HCT116 (cell line): ENCODE results near the gene WNK1. TPM values are rescaled to one million over a fixed set of nuclear protein-coding genes. Genes with fewer than 3 reads are reported as not detected.

ENCODE experiments used
- ATAC-seq: fragments of 200-7000 bp; cut with Tn5 transposase; 2 replicates; pipeline ENCODE4 v1.9.1; 2020; ENCODE audit warnings: mild to moderate bottlenecking, moderate library complexity
- BruUV-seq: library from RNA; stranded (reverse); fragments of 400-500 nt; replicated peaks from 2 replicates; lab custom pipeline; 2021; lab: Mats Ljungman, UMichigan
- CTCF ChIA-PET: fragments of 300-600 bp; sonication (Branson Sonifier 250); formaldehyde crosslinking; loops from one replicate; lab custom pipeline; 2021; ENCODE audit warnings: antibody characterized with exemption; lab: Charles Lee
- POLR2A ChIA-PET: fragments of 300-600, 350-600 bp; sonication (Branson Sonifier 250); formaldehyde crosslinking; loops from one replicate; lab custom pipeline; 2021; ENCODE audit warnings: antibody characterized with exemption; lab: Charles Lee
- RAD21 ChIA-PET, 2 experiments: fragments of 300-600 bp; sonication (Branson Sonifier 250); formaldehyde crosslinking; loops; one replicate each; lab custom pipeline; 2023; ENCODE audit warnings: low total read pairs in 2 of 2; ENCODE audit not compliant: uncharacterized antibody in 2 of 2, unreplicated experiment in 2 of 2, low non-redundant PET in 1 of 2; lab: Charles Lee
- DNase-seq: peaks from one replicate; pipeline ENCODE4 v3.0.0-alpha.2; 2010; ENCODE audit warnings: low read depth, low spot score
- H2AFZ ChIP-seq: fragments of 200-600 bp; shearing (Covaris generic), sonication (generic); 2 replicates; pipeline ENCODE4 v1.6.1; 2017; ENCODE audit warnings: low read depth, mixed run types, mixed read lengths, antibody characterized with exemption, low read length; ENCODE audit not compliant: poor library complexity, severe bottlenecking
- H3K27ac ChIP-seq: 2 replicates; pipeline ENCODE4 v1.5.1; 2012; ENCODE audit warnings: low read depth, low read length
- H3K27me3 ChIP-seq: fragments of 200-600 bp; sonication (generic); 2 replicates; pipeline ENCODE4 v1.6.1; 2016; ENCODE audit warnings: mixed run types, low read length, mixed read lengths; ENCODE audit not compliant: insufficient read depth
- H3K36me3 ChIP-seq, 2 experiments: fragments of 200-500 bp in 1 of 2; fragments of 200-600 bp in 1 of 2; sonication (Bioruptor generic) in 1 of 2; sonication (generic) in 1 of 2; 2 replicates each; pipeline versions ENCODE4 v1.5.1 to v1.6.1; 2014 to 2016; ENCODE audit warnings: low read length in 2 of 2, inconsistent platforms in 1 of 2, mixed read lengths in 1 of 2, mixed run types in 1 of 2; ENCODE audit not compliant: insufficient read depth in 2 of 2, control insufficient read depth in 1 of 2
- H3K4me1 ChIP-seq, 2 experiments: fragments of 200-600 bp in 1 of 2; sonication (generic) in 1 of 2; 2 replicates each; pipeline versions ENCODE4 v1.5.1 to v1.6.1; 2012 to 2017; ENCODE audit warnings: low read length in 2 of 2, inconsistent platforms in 1 of 2, mild to moderate bottlenecking in 1 of 2, mixed read lengths in 1 of 2, mixed run types in 1 of 2, moderate library complexity in 1 of 2; ENCODE audit not compliant: insufficient read depth in 2 of 2, control insufficient read depth in 1 of 2
- H3K4me2 ChIP-seq: fragments of 200-600 bp; sonication (generic); 2 replicates; pipeline ENCODE4 v1.6.1; 2017; ENCODE audit warnings: mixed run types, low read length, mixed read lengths
- H3K4me3 ChIP-seq, 2 experiments: fragments of 200-600 bp in 1 of 2; sonication (generic) in 1 of 2; replicated peaks in 1 of 2; 2 replicates each; pipeline ENCODE4 v1.5.1; 2011 to 2016; ENCODE audit warnings: low read length in 2 of 2, control low read depth in 1 of 2, low read depth in 1 of 2, mild to moderate bottlenecking in 1 of 2, mixed read lengths in 1 of 2, mixed run types in 1 of 2
- H3K79me2 ChIP-seq: fragments of 200-600 bp; sonication (generic); 2 replicates; pipeline ENCODE4 v1.6.1; 2017; ENCODE audit warnings: mild to moderate bottlenecking, mixed run types, low read length, moderate library complexity, mixed read lengths; ENCODE audit not compliant: insufficient read depth
- H3K9ac ChIP-seq: fragments of 200-600 bp; sonication (generic); 2 replicates; pipeline ENCODE4 v1.6.1; 2016; ENCODE audit warnings: low read length, mixed read lengths
- H3K9me2 ChIP-seq: fragments of 200-600 bp; sonication (generic), shearing (Covaris generic); 2 replicates; pipeline ENCODE4 v1.6.1; 2017; ENCODE audit warnings: mixed run types, mild to moderate bottlenecking, moderate library complexity; ENCODE audit not compliant: insufficient read depth
- H3K9me3 ChIP-seq, 2 experiments: fragments of 200-500 bp in 1 of 2; fragments of 200-600 bp in 1 of 2; sonication (Bioruptor generic) in 1 of 2; sonication (generic) in 1 of 2; 2 replicates each; pipeline ENCODE4 v1.6.1; 2014 to 2017; ENCODE audit warnings: low read length in 2 of 2, mixed read lengths in 2 of 2, inconsistent platforms in 1 of 2, low read depth in 1 of 2, mild to moderate bottlenecking in 1 of 2, mixed run types in 1 of 2, moderate library complexity in 1 of 2; ENCODE audit not compliant: control insufficient read depth in 1 of 2, insufficient read depth in 1 of 2
- H4K20me1 ChIP-seq: fragments of 200-600 bp; sonication (generic), shearing (Covaris generic); 2 replicates; pipeline ENCODE4 v1.6.1; 2017; ENCODE audit warnings: mixed run types, mild to moderate bottlenecking, moderate library complexity; ENCODE audit not compliant: insufficient read depth
- ATF3 ChIP-seq: IDR thresholded peaks from 2 replicates; pipeline ENCODE4 v1.6.1; 2012
- CBX3 ChIP-seq: IDR thresholded peaks from 2 replicates; pipeline ENCODE4 v1.6.1; 2012; ENCODE audit warnings: low read depth
- CEBPB ChIP-seq: IDR thresholded peaks from 2 replicates; pipeline ENCODE4 v1.6.1; 2012; ENCODE audit warnings: low read depth
- ELF1 ChIP-seq: IDR thresholded peaks from 2 replicates; pipeline ENCODE4 v1.6.1; 2012; ENCODE audit warnings: low read depth, borderline replicate concordance
- EZH2phosphoT487 ChIP-seq: fragments of 200-600 bp; IDR thresholded peaks from 2 replicates; pipeline ENCODE4 v1.6.1; 2018; ENCODE audit warnings: antibody characterized with exemption, borderline replicate concordance
- FOSL1 ChIP-seq: IDR thresholded peaks from 2 replicates; pipeline ENCODE4 v1.6.1; 2012; ENCODE audit warnings: low read depth
- POLR2AphosphoS5 ChIP-seq: IDR thresholded peaks from 2 replicates; pipeline ENCODE4 v1.6.1; 2011; ENCODE audit warnings: mild to moderate bottlenecking, low read depth, low read length, moderate library complexity
- RAD21 ChIP-seq: IDR thresholded peaks from 2 replicates; pipeline ENCODE4 v1.6.1; 2012; ENCODE audit warnings: low read depth, mild to moderate bottlenecking
- SP1 ChIP-seq: IDR thresholded peaks from 2 replicates; pipeline ENCODE4 v1.6.1; 2012; ENCODE audit warnings: low read depth
- ZFX ChIP-seq: fragments of 450-650 bp; IDR thresholded peaks from 2 replicates; pipeline ENCODE4 v1.6.1; 2017
- ZNF274 ChIP-seq: fragments of 200-500 bp; sonication (Bioruptor generic); IDR thresholded peaks from 2 replicates; pipeline ENCODE4 v1.6.1; 2014; ENCODE audit warnings: mild to moderate bottlenecking, low read depth, low read length, inconsistent platforms
- intact Hi-C: fragments of 100-400 bp; cut with micrococcal nuclease; formaldehyde crosslinking; loops from 2 replicates; pipeline ENCODE4 v1.10.0; 2022
- total RNA-seq: library from RNA; stranded (reverse); gene quantifications from one replicate; pipeline ENCODE4 v1.2.1, GENCODE V29; 2021; ENCODE audit not compliant: unreplicated experiment
- TF ChIP-seq, protein P1 (sequence below): IDR thresholded peaks from 2 replicates; pipeline ENCODE4 v1.6.1; 2011; ENCODE audit warnings: mild to moderate bottlenecking, low read length, moderate library complexity; ENCODE audit not compliant: insufficient replicate concordance; ENCODE audit errors: extremely low read depth
- TF ChIP-seq, protein P2 (sequence below), 3 experiments: fragments of 200-600 bp in 1 of 3; sonication (generic) in 1 of 3; IDR thresholded peaks in 2 of 3; conservative IDR thresholded peaks in 1 of 3; 2 replicates each; pipeline ENCODE4 v1.5.1; 2012 to 2017; ENCODE audit warnings: low read depth in 2 of 3, low read length in 2 of 3, antibody characterized with exemption in 1 of 3, borderline replicate concordance in 1 of 3, control low read depth in 1 of 3, mild to moderate bottlenecking in 1 of 3, mixed read lengths in 1 of 3, mixed run types in 1 of 3, moderate library complexity in 1 of 3; ENCODE audit not compliant: insufficient read depth in 1 of 3

WNK1 gene
- total RNA-seq, 1 experiment from 2014 or later = 81.0 TPM

DNA sequence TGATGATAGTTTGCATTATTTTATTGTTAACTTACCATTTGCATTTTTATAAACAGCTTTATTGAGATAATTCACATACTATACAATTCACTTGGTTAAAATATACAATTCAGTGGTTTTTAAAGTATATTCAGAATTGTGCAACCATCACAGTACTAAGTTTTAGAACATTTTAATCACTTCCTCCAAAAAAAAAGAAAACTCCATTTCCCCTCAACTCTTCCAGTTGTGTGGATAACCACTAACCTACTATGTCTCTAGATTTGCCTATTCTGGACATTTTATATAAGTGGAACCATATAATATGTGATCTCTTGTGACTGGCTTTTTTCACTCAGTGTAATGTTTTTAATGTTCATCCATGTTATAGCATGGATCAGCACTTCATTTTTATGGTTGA is 41.3 kb downstream of the WNK1 start:
- ChIA-PET POLR2A (no interaction called here), RAD21 (no interaction called here), CTCF (no interaction called here)
- Histone ChIP-seq H2AFZ (no peak overlapping the region), H3K36me3 (no peaks in the 10 kb centered on the region), H4K20me1 (peaks cover 14% of the 10 kb centered on the region; the same call in 1 of the 2 replicates), H3K9ac (no peak overlapping the region), H3K4me3 (no peak overlapping the region), H3K4me2 (no peak overlapping the region), H3K27ac (no peak overlapping the region), H3K4me1 (peaks cover 19 to 24% of the 10 kb centered on the region in 2 experiments), H3K27me3 (no peaks in the 10 kb centered on the region), H3K79me2 (peaks cover 99% of the 10 kb centered on the region), H3K9me2 (no peaks in the 10 kb centered on the region), H3K9me3 (no peaks in the 10 kb centered on the region)
- TF ChIP-seq, protein P1, sequence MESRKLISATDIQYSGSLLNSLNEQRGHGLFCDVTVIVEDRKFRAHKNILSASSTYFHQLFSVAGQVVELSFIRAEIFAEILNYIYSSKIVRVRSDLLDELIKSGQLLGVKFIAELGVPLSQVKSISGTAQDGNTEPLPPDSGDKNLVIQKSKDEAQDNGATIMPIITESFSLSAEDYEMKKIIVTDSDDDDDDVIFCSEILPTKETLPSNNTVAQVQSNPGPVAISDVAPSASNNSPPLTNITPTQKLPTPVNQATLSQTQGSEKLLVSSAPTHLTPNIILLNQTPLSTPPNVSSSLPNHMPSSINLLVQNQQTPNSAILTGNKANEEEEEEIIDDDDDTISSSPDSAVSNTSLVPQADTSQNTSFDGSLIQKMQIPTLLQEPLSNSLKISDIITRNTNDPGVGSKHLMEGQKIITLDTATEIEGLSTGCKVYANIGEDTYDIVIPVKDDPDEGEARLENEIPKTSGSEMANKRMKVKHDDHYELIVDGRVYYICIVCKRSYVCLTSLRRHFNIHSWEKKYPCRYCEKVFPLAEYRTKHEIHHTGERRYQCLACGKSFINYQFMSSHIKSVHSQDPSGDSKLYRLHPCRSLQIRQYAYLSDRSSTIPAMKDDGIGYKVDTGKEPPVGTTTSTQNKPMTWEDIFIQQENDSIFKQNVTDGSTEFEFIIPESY = no peak
- TF ChIP-seq FOSL1 (no peak), SP1 (no peak)
- DNase-seq (no peak), ATAC-seq (no peak)
- BruUV-seq = no TSS peak
- intact Hi-C loops = no loop called here

GRCh38 chr12:795305-795704 is 42.9 kb downstream of the WNK1 start:
- Histone ChIP-seq H3K9me3 (no peaks in the 10 kb centered on the region), H3K4me2 (no peak overlapping the region), H3K79me2 (peaks cover 99% of the 10 kb centered on the region), H3K27me3 (no peaks in the 10 kb centered on the region), H3K36me3 (no peaks in the 10 kb centered on the region), H3K9ac (no peak overlapping the region), H3K9me2 (no peaks in the 10 kb centered on the region), H2AFZ (no peak overlapping the region), H3K4me1 (peaks cover 18 to 19% of the 10 kb centered on the region in 2 experiments), H3K4me3 (no peak overlapping the region), H4K20me1 (peaks cover 11% of the 10 kb centered on the region; the same call in 1 of the 2 replicates), H3K27ac (no peak overlapping the region)
- DNase-seq (no peak), ATAC-seq (no peak)
- POLR2A ChIA-PET = no interaction called here
- no TSS peak for BruUV-seq
- CTCF ChIA-PET = no interaction called here
- intact Hi-C loops = no loop called here
- RAD21 ChIA-PET = no interaction called here
- TF ChIP-seq ATF3 = no peak
- no peak for TF ChIP-seq ZFX
- no peak for TF ChIP-seq ELF1
- TF ChIP-seq ZNF274 = no peak
- no peak for TF ChIP-seq CBX3
- no peak for TF ChIP-seq CEBPB
- no peak for TF ChIP-seq POLR2AphosphoS5
- no peak for TF ChIP-seq RAD21
- TF ChIP-seq FOSL1 = no peak
- TF ChIP-seq, protein P2, sequence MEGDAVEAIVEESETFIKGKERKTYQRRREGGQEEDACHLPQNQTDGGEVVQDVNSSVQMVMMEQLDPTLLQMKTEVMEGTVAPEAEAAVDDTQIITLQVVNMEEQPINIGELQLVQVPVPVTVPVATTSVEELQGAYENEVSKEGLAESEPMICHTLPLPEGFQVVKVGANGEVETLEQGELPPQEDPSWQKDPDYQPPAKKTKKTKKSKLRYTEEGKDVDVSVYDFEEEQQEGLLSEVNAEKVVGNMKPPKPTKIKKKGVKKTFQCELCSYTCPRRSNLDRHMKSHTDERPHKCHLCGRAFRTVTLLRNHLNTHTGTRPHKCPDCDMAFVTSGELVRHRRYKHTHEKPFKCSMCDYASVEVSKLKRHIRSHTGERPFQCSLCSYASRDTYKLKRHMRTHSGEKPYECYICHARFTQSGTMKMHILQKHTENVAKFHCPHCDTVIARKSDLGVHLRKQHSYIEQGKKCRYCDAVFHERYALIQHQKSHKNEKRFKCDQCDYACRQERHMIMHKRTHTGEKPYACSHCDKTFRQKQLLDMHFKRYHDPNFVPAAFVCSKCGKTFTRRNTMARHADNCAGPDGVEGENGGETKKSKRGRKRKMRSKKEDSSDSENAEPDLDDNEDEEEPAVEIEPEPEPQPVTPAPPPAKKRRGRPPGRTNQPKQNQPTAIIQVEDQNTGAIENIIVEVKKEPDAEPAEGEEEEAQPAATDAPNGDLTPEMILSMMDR (IDR thresholded peaks at IDR 0.05 in 2 of 3, conservative IDR thresholded peaks at IDR 0.05 in 1 of 3; ENCODE audit: borderline replicate concordance in 1 of 3, insufficient read depth in 1 of 3, low read depth in 2 of 3, low read length in 2 of 3) = no peak
- no peak for TF ChIP-seq EZH2phosphoT487
